Stimulated activated naive B cell treated with anti-CD40 and anti-IgM and Interleukin-4, amounts not matched to agents 10 μg/mL and 1 μg/mL and 100 μg/mL, for 72 hours (primary cell): ENCODE measurements around the gene TENM4.
"Not testable (repeated sequence)": the region's sequence is repeated elsewhere in the genome, so short reads cannot be mapped to it uniquely, and the experiment has no call there.

Experiments used
- ATAC-seq, 2 donors: fragments of 150-1000 bp; cut with Tn5 transposase; replicated peaks; 2 replicates each; pipeline ENCODE4 v1.10.0; 2021; ENCODE audit warnings: moderate library complexity in 1 of 2
- DNase-seq: peaks from one replicate; pipeline ENCODE4 v3.0.0; 2021
- H3K27ac Mint-ChIP-seq: one replicate; pipeline ENCODE4 v1.8.0; 2022; ENCODE audit warnings: mild to moderate bottlenecking, mixed read lengths
- H3K27me3 Mint-ChIP-seq, 2 donors: one replicate each; pipeline ENCODE4 v1.8.0; 2022; ENCODE audit warnings: mixed read lengths in 2 of 2
- H3K36me3 Mint-ChIP-seq, 2 donors: one replicate each; pipeline ENCODE4 v1.8.0; 2022; ENCODE audit warnings: mixed read lengths in 2 of 2, mild to moderate bottlenecking in 1 of 2
- H3K4me1 Mint-ChIP-seq, 2 donors: one replicate each; pipeline ENCODE4 v1.8.0; 2022; ENCODE audit warnings: mixed read lengths in 2 of 2, mild to moderate bottlenecking in 1 of 2
- H3K4me3 Mint-ChIP-seq, 2 donors: one replicate each; pipeline ENCODE4 v1.8.0; 2022; ENCODE audit warnings: mild to moderate bottlenecking in 2 of 2, mixed read lengths in 2 of 2, moderate library complexity in 1 of 2
- H3K9me3 Mint-ChIP-seq, 2 donors: one replicate each; pipeline ENCODE4 v1.8.0; 2022; ENCODE audit warnings: mixed read lengths in 2 of 2, mild to moderate bottlenecking in 1 of 2

TENM4 gene

GRCh38 chr11:78647986-78648875 is 792.6 kb downstream of the TENM4 start:
- no peaks in the 10 kb centered on the region for H3K9me3 Mint-ChIP-seq
- ATAC-seq (no peak), DNase-seq (no peak)
- H3K36me3 Mint-ChIP-seq = no peaks in the 10 kb centered on the region
- no peak overlapping the region for H3K4me3 Mint-ChIP-seq
- H3K27ac Mint-ChIP-seq = no peak overlapping the region
- peaks cover 18 to 32% of the 10 kb centered on the region in 2 donors for H3K27me3 Mint-ChIP-seq
- peaks cover 0 to 2% of the 10 kb centered on the region in 2 donors for H3K4me1 Mint-ChIP-seq

GRCh38 chr11:78647266-78647915 is 793.4 kb downstream of the TENM4 start:
- Mint-ChIP-seq H3K27ac (no peak overlapping the region), H3K36me3 (no peaks in the 10 kb centered on the region), H3K9me3 (no peaks in the 10 kb centered on the region), H3K27me3 (peaks cover 18 to 32% of the 10 kb centered on the region in 2 donors), H3K4me1 (peaks cover 0 to 2% of the 10 kb centered on the region in 2 donors), H3K4me3 (no peak overlapping the region)
- ATAC-seq = no peak
- DNase-seq = no peak

GRCh38 chr11:78646564-78647185 is 794.2 kb downstream of the TENM4 start:
- Mint-ChIP-seq H3K9me3 (no peaks in the 10 kb centered on the region), H3K4me3 (no peak overlapping the region), H3K27me3 (peaks cover 18 to 31% of the 10 kb centered on the region in 2 donors), H3K27ac (no peak overlapping the region), H3K36me3 (no peaks in the 10 kb centered on the region), H3K4me1 (peaks cover 0 to 2% of the 10 kb centered on the region in 2 donors)
- DNase-seq (peak; percentile 24), ATAC-seq (peak; percentile 62 to 71)

- peak; percentile 48 for DNase-seq
- ATAC-seq = peak; percentile 87
- H3K27ac Mint-ChIP-seq = peak overlapping the region; percentile 14
- no peaks in the 10 kb centered on the region for H3K9me3 Mint-ChIP-seq
- no peaks in the 10 kb centered on the region for H3K36me3 Mint-ChIP-seq
- peaks cover 9 to 19% of the 10 kb centered on the region in 2 donors for H3K27me3 Mint-ChIP-seq
- no peak overlapping the region for H3K4me3 Mint-ChIP-seq
- peaks cover 0 to 2% of the 10 kb centered on the region in 2 donors for H3K4me1 Mint-ChIP-seq
Measured at GRCh38 chr11:78645226-78646202, 795.3 kb downstream of the TENM4 start.

GRCh38 chr11:78643676-78644056 is 797.2 kb downstream of the TENM4 start:
- H3K27me3 Mint-ChIP-seq = peaks cover 4 to 15% of the 10 kb centered on the region in 2 donors
- H3K4me1 Mint-ChIP-seq = peaks cover 0 to 2% of the 10 kb centered on the region in 2 donors
- ATAC-seq (no peak), DNase-seq (no peak)
- H3K36me3 Mint-ChIP-seq = no peaks in the 10 kb centered on the region
- no peak overlapping the region for H3K27ac Mint-ChIP-seq
- no peak overlapping the region for H3K4me3 Mint-ChIP-seq
- peaks cover 0 to 2% of the 10 kb centered on the region in 2 donors for H3K9me3 Mint-ChIP-seq

- Mint-ChIP-seq H3K27me3 (peaks cover 4 to 17% of the 10 kb centered on the region in 2 donors), H3K9me3 (peaks cover 0 to 2% of the 10 kb centered on the region in 2 donors), H3K4me1 (peaks cover 0 to 2% of the 10 kb centered on the region in 2 donors), H3K4me3 (no peak overlapping the region), H3K36me3 (no peaks in the 10 kb centered on the region), H3K27ac (no peak overlapping the region)
- DNase-seq (no peak), ATAC-seq (no peak)
Measured at GRCh38 chr11:78642979-78643675, 797.7 kb downstream of the TENM4 start.

- Mint-ChIP-seq H3K27ac (no peak overlapping the region), H3K4me3 (no peak overlapping the region), H3K9me3 (peaks cover 0 to 2% of the 10 kb centered on the region in 2 donors), H3K27me3 (peaks cover 4 to 13% of the 10 kb centered on the region in 2 donors), H3K4me1 (peaks cover 0 to 2% of the 10 kb centered on the region in 2 donors), H3K36me3 (no peaks in the 10 kb centered on the region)
- ATAC-seq (no peak), DNase-seq (no peak)
Measured at GRCh38 chr11:78641541-78641940, 799.3 kb downstream of the TENM4 start.

GRCh38 chr11:78638704-78639380 is 802.0 kb downstream of the TENM4 start:
- H3K4me3 Mint-ChIP-seq = no peak overlapping the region
- ATAC-seq = no peak
- peaks cover 0 to 3% of the 10 kb centered on the region in 2 donors for H3K36me3 Mint-ChIP-seq
- H3K4me1 Mint-ChIP-seq = peaks cover 0 to 1% of the 10 kb centered on the region in 2 donors
- no peak overlapping the region for H3K27ac Mint-ChIP-seq
- no peak for DNase-seq
- H3K27me3 Mint-ChIP-seq = peaks cover 13 to 20% of the 10 kb centered on the region in 2 donors
- peaks cover 6 to 8% of the 10 kb centered on the region in 2 donors for H3K9me3 Mint-ChIP-seq

- not testable (repeated sequence) for H3K27ac Mint-ChIP-seq, H3K36me3 Mint-ChIP-seq, H3K4me3 Mint-ChIP-seq, H3K4me1 Mint-ChIP-seq, H3K9me3 Mint-ChIP-seq, ATAC-seq, DNase-seq
- H3K27me3 Mint-ChIP-seq = peaks cover 22 to 27% of the 10 kb centered on the region in 2 donors
Measured at GRCh38 chr11:78637527-78637926, 803.3 kb downstream of the TENM4 start.

- Mint-ChIP-seq H3K27me3 (peaks cover 22 to 29% of the 10 kb centered on the region in 2 donors), H3K9me3 (peaks cover 8 to 9% of the 10 kb centered on the region in 2 donors), H3K4me3 (no peak overlapping the region), H3K4me1 (peaks cover 0 to 1% of the 10 kb centered on the region in 2 donors), H3K36me3 (peaks cover 0 to 3% of the 10 kb centered on the region in 2 donors), H3K27ac (no peak overlapping the region)
- no peak for ATAC-seq
- no peak for DNase-seq
Measured at GRCh38 chr11:78635814-78636506, 804.9 kb downstream of the TENM4 start.

- H3K9me3 Mint-ChIP-seq = peaks cover 9 to 18% of the 10 kb centered on the region in 2 donors
- peaks cover 0 to 11% of the 10 kb centered on the region in 2 donors for H3K36me3 Mint-ChIP-seq
- DNase-seq = no peak
- H3K27ac Mint-ChIP-seq = no peak overlapping the region
- no peak overlapping the region for H3K4me3 Mint-ChIP-seq
- peaks cover 0 to 1% of the 10 kb centered on the region in 2 donors for H3K4me1 Mint-ChIP-seq
- ATAC-seq = no peak
- peaks cover 22 to 29% of the 10 kb centered on the region in 2 donors for H3K27me3 Mint-ChIP-seq
Measured at GRCh38 chr11:78633516-78634310, 807.1 kb downstream of the TENM4 start.
